ENCODE results near the gene RABGAP1L. TPM values are rescaled to one million over a fixed set of nuclear protein-coding genes. Genes with fewer than 3 reads are reported as not detected.

The RABGAP1L gene
- total and polyA plus RNA-seq, 2 donors (not counting 3 experiments of a cell fraction or from before 2014, with no cell fraction given): 6.4 to 22.2 TPM

GRCh38 chr1:174747613-174748012 is 588.3 kb downstream of the RABGAP1L start:
- FAIRE-seq: no peak

More at GRCh38 chr1:174747613-174748012, 588.3 kb downstream of the RABGAP1L start:
- H3K4me2 ChIP-seq (ENCODE audit: insufficient read depth, low read length): no peak overlapping the region
- no peak overlapping the region for H3K4me3 ChIP-seq (replicated peaks in 1 of 3; ENCODE audit: insufficient read depth in 1 of 3, low read depth in 1 of 3, low read length in 3 of 3)
- no peaks in the 10 kb centered on the region for H4K20me1 ChIP-seq (replicated peaks; ENCODE audit: control insufficient read depth, extremely low read depth, insufficient read depth, low read length)
- no peak overlapping the region for H2AFZ ChIP-seq (ENCODE audit: low read depth, low read length)
- no TSS peak for BruUV-seq (replicated peaks)
- H3K9me3 ChIP-seq (replicated peaks; ENCODE audit: control insufficient read depth, insufficient read depth, low read length): no peaks in the 10 kb centered on the region
- intact Hi-C loops (cut with micrococcal nuclease) (no loop called here), dilution Hi-C loops (cut with MboI; ENCODE audit: extremely low pct_ligation_motif_present, low sequenced_read_pairs) (no loop called here)
- H3K4me1 ChIP-seq (ENCODE audit: control insufficient read depth, extremely low read depth, insufficient read depth, low read length): no peaks in the 10 kb centered on the region
- H3K9ac ChIP-seq (replicated peaks; ENCODE audit: extremely low read depth, insufficient read depth, low read length): no peak overlapping the region
- no peaks in the 10 kb centered on the region for H3K9me1 ChIP-seq (replicated peaks; ENCODE audit: control insufficient read depth, extremely low read depth, insufficient read depth, low read length)
- DNase-seq (ENCODE audit: low read depth, low spot score): no peak
- no peak for TF ChIP-seq POLR2AphosphoS5 (IDR thresholded peaks at IDR 0.05; ENCODE audit: insufficient read depth, low read depth, low read length)
- no peak for TF ChIP-seq FOS (IDR thresholded peaks at IDR 0.05; ENCODE audit: borderline replicate concordance, insufficient read depth, low read length)
- no peak for TF ChIP-seq POLR2A (IDR thresholded peaks at IDR 0.05; ENCODE audit: low read depth, low read length)
- TF ChIP-seq EZH2 (IDR thresholded peaks at IDR 0.05; ENCODE audit: borderline replicate concordance, low read depth, low read length, severe bottlenecking): no peak
- TF ChIP-seq GATA2 (IDR thresholded peaks at IDR 0.05; ENCODE audit: insufficient read depth, insufficient read length, low read depth, low read length): no peak
- no peak for TF ChIP-seq JUN (IDR thresholded peaks at IDR 0.05; ENCODE audit: borderline replicate concordance, insufficient read depth, insufficient read length, low read depth)
- TF ChIP-seq MAX (IDR thresholded peaks at IDR 0.05; ENCODE audit: insufficient read depth, insufficient read length): no peak
- no peak for TF ChIP-seq MYC (IDR thresholded peaks at IDR 0.05; ENCODE audit: low read depth, low read length)
- TF ChIP-seq CTCF (IDR thresholded peaks at IDR 0.05; ENCODE audit: extremely low read depth in 1 of 2, insufficient read depth in 1 of 2, low read depth in 1 of 2, low read length in 2 of 2): no peak
- ChIA-PET CTCF (interaction anchor here (0.6 to 11.4 kb wide), 15 partner anchors 10 to 530 kb away, joined by 3 to 279 read pairs (median 5); no protein-coding TSS in a partner anchor), POLR2A (no interaction called here)
- H3K36me3 ChIP-seq (ENCODE audit: control insufficient read depth in 2 of 2, extremely low read depth in 1 of 2, insufficient read depth in 2 of 2, low read length in 2 of 2): no peaks in the 10 kb centered on the region
- no peaks in the 10 kb centered on the region for H3K27me3 ChIP-seq (ENCODE audit: control insufficient read depth in 2 of 2, insufficient read depth in 2 of 2, low read length in 2 of 2)
- no peak overlapping the region for H3K27ac ChIP-seq (ENCODE audit: insufficient read depth, low read depth, low read length)
- no peaks in the 10 kb centered on the region for H3K79me2 ChIP-seq (ENCODE audit: control insufficient read depth, insufficient read depth, low read length)

All from endothelial cell of umbilical vein (primary cell).